SJCRH30 (cell line): ENCODE data around the gene ZNF778. TPM values are rescaled to one million over a fixed set of nuclear protein-coding genes. Genes with fewer than 3 reads are reported as not detected.

Source experiments
- DNase-seq, 2 experiments: peaks; one replicate each; pipeline ENCODE4 v3.0.0-alpha.2; 2015 to 2020
- H3K27ac ChIP-seq: fragments of 250-450 bp; sonication (Bioruptor Pico); 2 replicates; pipeline ENCODE4 v1.5.1; 2020; ENCODE audit warnings: mild to moderate bottlenecking, moderate library complexity
- H3K27me3 ChIP-seq: fragments of 250-450 bp; sonication (Bioruptor Pico); 2 replicates; pipeline ENCODE4 v1.5.1; 2020; ENCODE audit warnings: mild to moderate bottlenecking, moderate library complexity
- H3K36me3 ChIP-seq: fragments of 250-450 bp; sonication (Bioruptor Pico); 2 replicates; pipeline ENCODE4 v1.5.1; 2020; ENCODE audit warnings: mild to moderate bottlenecking, moderate library complexity
- H3K4me1 ChIP-seq: fragments of 250-450 bp; sonication (Bioruptor Pico); 2 replicates; pipeline ENCODE4 v1.5.1; 2020; ENCODE audit warnings: mild to moderate bottlenecking, moderate library complexity
- H3K4me3 ChIP-seq: fragments of 250-450 bp; sonication (Bioruptor Pico); 2 replicates; pipeline ENCODE4 v1.5.1; 2020; ENCODE audit warnings: mild to moderate bottlenecking, moderate library complexity
- H3K9me3 ChIP-seq: fragments of 250-450 bp; sonication (Bioruptor Pico); replicated peaks from 2 replicates; pipeline ENCODE4 v1.5.1; 2020; ENCODE audit warnings: mild to moderate bottlenecking, moderate library complexity
- total RNA-seq: library from RNA; depleted of rRNA; stranded (reverse); fragments of >200 nt; shearing (Covaris generic); gene quantifications from 2 replicates; pipeline ENCODE4 v1.2.3, GENCODE V29; 2014

ZNF778 gene
- total RNA-seq, 1 experiment from 2014 or later, result 33.5 TPM

DNA sequence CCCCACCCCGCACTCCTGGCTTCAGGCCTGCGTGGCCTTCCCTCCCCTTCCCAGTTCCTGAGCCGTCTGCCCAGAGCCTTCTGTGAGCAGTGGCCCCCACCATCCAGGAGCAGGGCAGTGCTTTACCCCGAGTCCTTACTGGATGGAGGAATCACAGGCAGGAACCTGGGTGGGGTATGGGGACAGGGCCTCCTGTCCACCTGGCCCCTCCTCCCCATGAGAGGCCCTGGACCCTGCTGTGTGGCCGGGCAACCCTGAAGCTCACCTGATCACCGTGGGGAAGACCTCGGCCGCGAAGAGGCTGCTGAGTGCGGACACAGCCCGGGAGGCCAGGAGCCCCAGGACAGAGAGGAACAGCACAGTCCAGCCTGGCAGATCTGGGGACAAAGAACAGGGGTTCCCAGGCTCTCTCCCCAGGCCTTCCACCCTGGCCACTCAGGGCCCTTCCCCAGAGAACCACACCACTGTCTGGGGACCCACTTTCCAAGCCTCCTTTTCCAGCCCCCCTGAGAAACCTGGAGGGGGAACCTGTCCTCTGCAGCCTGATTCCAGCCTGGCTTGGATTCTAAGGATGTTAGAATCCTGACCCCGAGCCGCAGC, 20.4 kb upstream of the ZNF778 start:
- no peaks in the 10 kb centered on the region for H3K27me3 ChIP-seq
- H3K4me1 ChIP-seq, result peaks cover 32% of the 10 kb centered on the region
- H3K27ac ChIP-seq, result no peak overlapping the region

GRCh38 chr16:89197633-89198416, 19.7 kb upstream of the ZNF778 start:
- H3K27ac ChIP-seq, result no peak overlapping the region
- no peak overlapping the region for H3K4me3 ChIP-seq
- H3K27me3 ChIP-seq, result no peaks in the 10 kb centered on the region
- peak; percentile 75 to 85 for DNase-seq
- H3K4me1 ChIP-seq, result peaks cover 32% of the 10 kb centered on the region
- no peaks in the 10 kb centered on the region for H3K9me3 ChIP-seq
- H3K36me3 ChIP-seq, result peaks cover 27% of the 10 kb centered on the region

More for the DNA sequence above, 20.4 kb upstream of the ZNF778 start:
- no peak overlapping the region for H3K4me3 ChIP-seq
- DNase-seq, result peak; percentile 34 to 38
- no peaks in the 10 kb centered on the region for H3K9me3 ChIP-seq
- H3K36me3 ChIP-seq, result peaks cover 29% of the 10 kb centered on the region

DNA sequence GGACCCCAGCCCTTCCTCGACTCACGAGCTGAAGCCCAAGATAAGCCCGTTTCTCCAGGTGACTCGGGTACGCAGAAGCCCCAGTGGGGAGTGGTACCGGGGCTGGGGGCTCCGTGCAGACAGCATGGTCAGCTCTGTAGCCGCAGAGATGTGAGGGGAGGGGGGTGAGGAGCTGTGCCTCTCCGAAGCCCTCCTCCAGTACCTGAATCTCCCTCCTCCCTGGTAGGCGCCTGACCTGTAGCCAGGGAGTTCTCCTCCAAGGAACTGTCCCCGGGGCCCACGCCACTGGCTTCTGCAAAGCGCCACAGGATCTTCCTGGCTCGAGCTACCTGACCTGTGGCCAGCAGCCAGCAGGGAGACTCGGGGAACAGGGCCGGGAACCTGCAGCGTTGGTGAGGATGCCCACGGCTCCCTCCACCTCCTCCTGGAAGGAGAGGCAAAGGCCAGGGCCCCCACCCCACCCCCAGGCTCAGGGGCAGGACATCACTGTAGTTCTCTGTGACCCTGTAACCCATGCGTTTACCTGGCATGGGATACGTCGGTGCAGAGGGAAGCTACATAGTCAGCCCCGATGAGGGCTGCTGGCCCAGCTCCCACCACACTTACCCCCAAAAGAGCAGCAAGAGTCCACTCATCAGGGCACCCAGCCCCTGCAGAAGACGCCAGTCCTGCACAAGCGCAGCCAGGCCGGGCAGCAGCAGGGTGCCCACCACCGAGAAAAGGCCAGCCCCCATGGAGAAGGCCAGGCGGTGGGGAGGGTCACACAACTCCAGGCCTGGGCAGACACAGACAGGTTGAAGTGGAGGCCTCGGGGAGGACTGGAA, 18.9 kb upstream of the ZNF778 start:
- Histone ChIP-seq H3K9me3 (no peaks in the 10 kb centered on the region), H3K27me3 (no peaks in the 10 kb centered on the region), H3K36me3 (peaks cover 23% of the 10 kb centered on the region), H3K4me1 (peaks cover 32% of the 10 kb centered on the region), H3K4me3 (no peak overlapping the region), H3K27ac (no peak overlapping the region)
- peak; percentile 48 to 57 for DNase-seq

- H3K36me3 ChIP-seq, result peaks cover 14% of the 10 kb centered on the region
- H3K27ac ChIP-seq, result no peak overlapping the region
- H3K4me1 ChIP-seq, result peaks cover 32% of the 10 kb centered on the region
- no peak overlapping the region for H3K4me3 ChIP-seq
- H3K27me3 ChIP-seq, result no peaks in the 10 kb centered on the region
- peaks cover 3% of the 10 kb centered on the region; the same call in 1 of the 2 replicates for H3K9me3 ChIP-seq
- DNase-seq, result peak; percentile 58 to 63
These were observed 18.0 kb upstream of the ZNF778 start for GRCh38 chr16:89199241-89200123.

GRCh38 chr16:89200124-89200849, 17.2 kb upstream of the ZNF778 start, which contains the start of gene SLC22A31:
SLC22A31 (minus strand) TSS chr16:89200537; CDS start chr16:89200501, 36 bp downstream.
- peaks cover 3% of the 10 kb centered on the region; the same call in 1 of the 2 replicates for H3K9me3 ChIP-seq
- peaks cover 32% of the 10 kb centered on the region for H3K4me1 ChIP-seq
- peak; percentile 55 to 63 for DNase-seq
- H3K27me3 ChIP-seq, result no peaks in the 10 kb centered on the region
- peaks cover 6% of the 10 kb centered on the region for H3K36me3 ChIP-seq
- H3K27ac ChIP-seq, result no peak within 1 kb of the TSS
- no peak within 1 kb of the TSS for H3K4me3 ChIP-seq

- Histone ChIP-seq H3K9me3 (peaks cover 3% of the 10 kb centered on the region; the same call in 1 of the 2 replicates), H3K36me3 (no peaks in the 10 kb centered on the region), H3K4me3 (no peak overlapping the region), H3K4me1 (peaks cover 32% of the 10 kb centered on the region), H3K27ac (no peak overlapping the region), H3K27me3 (no peaks in the 10 kb centered on the region)
- peak in 1 of 2 experiments; percentile 22 for DNase-seq
These were observed 16.6 kb upstream of the ZNF778 start for GRCh38 chr16:89200850-89201411.

GRCh38 chr16:89201439-89202377, 15.8 kb upstream of the ZNF778 start:
- no peaks in the 10 kb centered on the region for H3K36me3 ChIP-seq
- H3K27me3 ChIP-seq, result no peaks in the 10 kb centered on the region

GRCh38 chr16:89202422-89203215, 14.9 kb upstream of the ZNF778 start:
- no peak for DNase-seq
- Histone ChIP-seq H3K4me1 (peaks cover 25% of the 10 kb centered on the region), H3K27ac (no peak overlapping the region), H3K27me3 (no peaks in the 10 kb centered on the region), H3K36me3 (no peaks in the 10 kb centered on the region), H3K4me3 (no peak overlapping the region), H3K9me3 (peaks cover 3% of the 10 kb centered on the region; the same call in 1 of the 2 replicates)

More at GRCh38 chr16:89201439-89202377, 15.8 kb upstream of the ZNF778 start:
- no peak overlapping the region for H3K4me3 ChIP-seq
- peaks cover 32% of the 10 kb centered on the region for H3K4me1 ChIP-seq
- peak; percentile 43 to 48 for DNase-seq
- H3K27ac ChIP-seq, result no peak overlapping the region
- peaks cover 3% of the 10 kb centered on the region; the same call in 1 of the 2 replicates for H3K9me3 ChIP-seq

- no peak overlapping the region for H3K27ac ChIP-seq
- H3K4me3 ChIP-seq, result no peak overlapping the region
- H3K27me3 ChIP-seq, result no peaks in the 10 kb centered on the region
These were observed 9.5 kb upstream of the ZNF778 start for GRCh38 chr16:89207993-89208392.

GRCh38 chr16:89209522-89210044, 7.9 kb upstream of the ZNF778 start:
- Histone ChIP-seq H3K9me3 (no peaks in the 10 kb centered on the region), H3K27ac (no peak overlapping the region), H3K36me3 (no peaks in the 10 kb centered on the region), H3K4me1 (peaks cover 9% of the 10 kb centered on the region), H3K4me3 (no peak overlapping the region), H3K27me3 (no peaks in the 10 kb centered on the region)
- DNase-seq, result no peak

More at GRCh38 chr16:89207993-89208392, 9.5 kb upstream of the ZNF778 start:
- Histone ChIP-seq H3K36me3 (no peaks in the 10 kb centered on the region), H3K4me1 (peaks cover 9% of the 10 kb centered on the region), H3K9me3 (peaks cover 3% of the 10 kb centered on the region; the same call in 1 of the 2 replicates)
- no peak for DNase-seq

DNA sequence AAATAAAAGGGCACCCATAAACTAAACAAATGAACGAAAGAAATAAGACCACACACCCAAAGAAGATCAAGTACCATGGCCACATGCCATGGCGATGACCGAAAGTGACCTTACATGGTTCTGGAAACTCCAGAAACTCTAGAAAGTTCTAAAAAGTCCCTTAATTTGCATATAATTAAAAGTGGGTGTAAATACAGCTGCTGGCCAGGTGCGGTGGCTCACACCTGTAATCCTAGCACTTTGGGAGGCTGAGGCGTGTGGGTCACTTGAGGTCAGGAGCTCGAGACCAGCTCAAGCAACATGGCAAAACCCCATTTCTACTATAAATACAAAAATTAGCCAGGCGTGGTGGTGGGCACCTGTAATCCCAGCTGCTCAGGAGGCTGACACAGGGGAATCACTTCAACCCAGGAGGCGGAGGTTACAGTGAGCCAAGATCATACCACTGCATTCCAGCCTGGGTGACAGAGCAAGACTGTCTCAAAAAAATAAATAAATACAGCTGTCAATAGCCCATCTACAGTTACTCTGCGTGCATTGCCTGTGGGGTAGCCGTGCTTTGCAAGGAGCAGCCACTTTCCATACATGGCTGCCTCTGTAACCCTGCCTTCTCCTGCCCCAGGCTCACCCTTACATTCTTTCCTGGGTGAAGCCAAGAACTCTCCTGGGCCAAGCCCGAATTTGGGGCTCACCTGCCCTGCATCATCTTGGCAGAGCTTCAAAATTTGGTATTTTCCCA, 7.2 kb upstream of the ZNF778 start:
- DNase-seq, result peak in 1 of 2 experiments; percentile 49
- H3K4me1 ChIP-seq, result peaks cover 9% of the 10 kb centered on the region
- no peaks in the 10 kb centered on the region for H3K36me3 ChIP-seq
- no peaks in the 10 kb centered on the region for H3K27me3 ChIP-seq
- no peak overlapping the region for H3K27ac ChIP-seq
- no peaks in the 10 kb centered on the region for H3K9me3 ChIP-seq
- H3K4me3 ChIP-seq, result no peak overlapping the region
